ENCODE measurements around the gene COX19.

GRCh38 chr7:922334-923107 lies 52.8 kb downstream of the COX19 start:
- no peak for TF ChIP-seq EZH2phosphoT487 (IDR thresholded peaks at IDR 0.05; ENCODE audit: borderline replicate concordance, low read depth)
- TF ChIP-seq ELF1 (IDR thresholded peaks at IDR 0.05): no peak
- TF ChIP-seq TAF1 (IDR thresholded peaks at IDR 0.05; ENCODE audit: borderline replicate concordance, low read depth, low read length): no peak
